Measurements from ENCODE around the gene TCL1B.

Gene TCL1B

DNA sequence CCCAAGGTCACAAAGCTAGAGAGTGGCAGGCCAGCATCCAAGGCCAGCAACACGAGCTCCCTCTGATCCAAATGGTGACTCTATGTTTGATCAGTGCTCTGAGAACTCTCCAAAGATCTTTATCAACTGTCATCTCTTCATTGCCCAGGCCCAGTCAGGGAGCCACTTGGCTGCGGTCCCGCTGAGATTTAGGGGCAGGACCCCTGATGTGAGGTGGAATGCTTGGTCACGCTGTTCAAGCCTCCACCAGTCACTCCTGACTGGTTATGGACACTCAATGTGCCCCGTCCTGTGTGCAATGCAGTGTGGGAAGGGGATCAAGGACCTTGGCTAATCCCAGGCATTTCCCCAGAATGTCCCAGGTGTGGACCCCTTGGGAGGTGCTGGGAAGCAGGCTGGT lies 19.8 kb upstream of the TCL1B start:
- DNase-seq (ENCODE audit: low read depth in 4 of 4, low spot score in 1 of 4): no peak

DNA sequence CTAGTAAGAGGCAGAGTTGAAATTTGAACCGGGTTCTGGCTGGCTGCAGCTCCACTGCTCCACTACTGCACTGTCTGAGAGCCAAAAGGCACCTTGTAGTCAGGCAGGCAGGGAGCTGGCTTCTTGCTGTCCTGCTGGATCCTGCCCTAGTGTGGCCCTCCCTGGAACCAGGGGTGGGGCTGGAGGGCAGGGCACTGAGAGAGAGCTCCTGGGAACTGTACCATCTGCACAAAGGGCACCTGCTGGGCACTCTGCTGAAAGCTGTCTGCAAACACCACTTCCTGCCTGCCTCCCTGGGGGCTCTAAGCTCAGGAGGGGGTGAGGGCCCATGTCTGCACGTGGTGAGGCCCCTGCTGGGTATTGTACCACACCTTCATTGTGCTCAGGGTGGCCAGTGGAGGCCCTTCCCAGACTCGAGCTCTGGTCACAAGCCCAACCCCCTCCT lies 19.0 kb upstream of the TCL1B start:
- no peak for DNase-seq (ENCODE audit: low read depth in 4 of 4, low spot score in 1 of 4)

DNA sequence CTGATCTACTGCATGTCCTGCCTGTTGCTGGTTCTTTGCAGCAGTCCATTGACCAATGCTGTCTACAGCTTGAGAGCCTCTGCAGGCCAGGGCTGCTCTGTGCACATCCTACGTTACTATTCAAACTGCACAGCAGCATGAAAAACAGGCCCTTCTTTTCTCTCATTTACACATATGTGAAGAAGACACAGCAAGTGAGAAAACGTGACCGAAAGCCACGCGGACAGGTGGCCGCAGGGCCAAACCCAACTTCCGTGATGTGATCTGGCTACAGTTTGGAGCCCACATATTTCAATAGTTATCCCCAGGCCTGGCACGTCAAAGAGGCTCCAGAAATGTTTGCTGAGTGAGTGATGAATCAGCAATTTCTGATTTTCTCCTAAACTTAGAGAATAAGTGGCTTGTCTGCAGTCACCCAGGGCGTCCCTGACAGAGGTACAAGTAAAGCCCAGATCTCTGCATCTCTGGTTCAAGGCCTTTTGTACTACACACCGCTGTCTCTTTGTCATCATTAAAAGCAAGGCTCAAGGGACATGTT lies 17.9 kb upstream of the TCL1B start:
- no peak for DNase-seq (ENCODE audit: low read depth in 4 of 4, low spot score in 1 of 4)

DNA sequence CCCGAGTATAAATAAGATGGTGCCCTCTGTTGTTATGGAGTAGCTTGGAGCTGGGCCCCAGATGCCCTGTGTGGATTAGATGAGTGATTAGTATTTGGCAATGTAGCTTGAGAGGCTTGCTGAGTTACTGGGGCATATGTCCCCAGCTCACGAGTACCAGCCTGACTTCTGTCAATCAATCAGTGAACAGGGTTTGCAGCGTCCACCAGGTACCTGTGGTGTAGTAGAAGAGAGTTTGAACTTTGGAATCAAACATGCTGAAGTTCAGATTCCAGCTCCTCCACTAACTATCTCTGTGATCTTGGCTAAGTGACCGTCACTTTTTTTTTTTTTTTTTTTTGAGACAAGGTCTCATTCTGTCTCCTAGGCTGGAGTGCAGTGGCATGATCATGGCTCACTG lies 11.6 kb upstream of the TCL1B start:
- no peak for DNase-seq (ENCODE audit: low read depth in 4 of 4, low spot score in 1 of 4)

DNA sequence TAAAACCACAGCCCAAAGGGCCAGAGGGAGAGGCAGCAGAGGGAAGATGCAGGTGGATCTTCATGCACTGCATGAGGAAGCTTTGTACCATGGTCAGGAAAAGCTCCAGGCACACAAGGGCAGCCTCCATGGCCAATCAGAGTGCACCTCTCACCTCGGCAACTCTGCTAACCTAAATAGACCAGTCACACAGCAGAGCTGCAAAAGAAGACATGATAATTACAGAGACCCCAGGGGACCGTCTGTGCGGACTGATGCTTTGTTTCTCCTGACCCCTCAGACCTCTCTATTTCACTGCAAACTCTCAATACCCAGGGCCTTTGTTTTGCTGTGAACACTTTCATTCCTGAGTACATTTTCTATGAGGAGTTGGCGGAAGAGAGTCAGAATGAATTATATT lies 10.7 kb upstream of the TCL1B start:
- no peak for DNase-seq (ENCODE audit: low read depth in 4 of 4, low spot score in 1 of 4)

DNA sequence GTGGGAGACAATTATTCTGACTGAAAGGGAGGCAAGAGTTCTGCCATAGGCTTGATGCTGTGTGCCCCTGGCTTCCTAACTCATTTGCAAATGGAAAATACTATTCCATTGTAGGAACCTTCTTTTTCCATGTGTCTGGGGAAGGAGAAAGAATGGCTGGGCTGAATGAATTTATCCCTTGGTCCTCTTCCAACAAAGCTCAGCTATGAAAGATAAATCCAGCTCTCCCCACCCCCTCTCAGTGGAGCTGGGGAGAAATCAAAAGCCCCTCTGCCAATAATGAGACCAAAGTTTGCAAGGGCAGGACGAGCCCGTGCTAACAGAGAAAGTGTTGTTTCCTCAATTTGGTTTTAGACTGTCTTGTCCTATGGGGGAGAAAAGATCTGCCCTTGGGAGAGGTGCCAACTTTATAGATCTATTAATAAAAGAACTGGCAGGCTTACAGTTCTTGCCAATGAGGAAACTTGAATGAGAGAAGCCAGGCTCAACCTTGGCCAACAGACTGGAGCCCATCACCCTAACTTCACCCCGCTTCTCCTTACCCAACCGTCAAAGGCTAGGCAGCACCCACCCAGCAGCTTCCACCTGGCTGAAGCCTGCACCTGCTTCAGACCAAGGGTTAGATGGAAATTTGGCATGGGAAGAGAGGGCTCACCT lies 8.9 kb upstream of the TCL1B start:
- no peak for DNase-seq (ENCODE audit: low read depth in 4 of 4, low spot score in 1 of 4)

DNA sequence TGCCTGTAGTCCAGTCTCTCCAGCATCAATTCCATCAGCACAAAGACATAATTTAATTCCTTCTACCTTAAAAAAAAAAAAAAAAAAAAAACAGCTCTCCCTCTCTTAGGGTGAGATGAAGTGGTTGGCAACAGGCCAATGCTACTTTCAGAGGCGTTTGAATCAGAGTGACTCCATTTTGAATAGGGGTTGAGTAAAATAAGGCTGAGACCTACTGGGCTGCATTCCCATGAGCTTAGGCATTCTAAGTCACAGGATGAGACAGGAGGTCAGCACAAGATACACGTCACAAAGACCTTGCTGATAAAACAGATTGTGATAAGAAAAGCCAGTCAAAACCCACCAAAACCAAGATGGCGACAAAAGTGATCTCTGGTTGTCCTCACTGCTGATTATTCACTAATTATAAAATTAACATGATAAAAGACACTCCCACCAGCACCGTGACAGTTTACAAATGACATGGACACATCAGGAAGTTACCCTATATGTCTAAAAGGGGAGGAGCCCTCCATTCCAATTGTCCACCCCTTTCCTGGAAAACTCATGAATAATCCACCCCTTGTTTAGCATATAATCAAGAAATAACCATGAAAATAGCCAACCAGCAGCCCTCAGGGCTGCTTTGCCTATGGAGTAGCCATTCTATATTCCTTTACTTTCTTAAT lies 6.9 kb upstream of the TCL1B start:
- no peak for DNase-seq (ENCODE audit: low read depth in 4 of 4, low spot score in 1 of 4)

DNA sequence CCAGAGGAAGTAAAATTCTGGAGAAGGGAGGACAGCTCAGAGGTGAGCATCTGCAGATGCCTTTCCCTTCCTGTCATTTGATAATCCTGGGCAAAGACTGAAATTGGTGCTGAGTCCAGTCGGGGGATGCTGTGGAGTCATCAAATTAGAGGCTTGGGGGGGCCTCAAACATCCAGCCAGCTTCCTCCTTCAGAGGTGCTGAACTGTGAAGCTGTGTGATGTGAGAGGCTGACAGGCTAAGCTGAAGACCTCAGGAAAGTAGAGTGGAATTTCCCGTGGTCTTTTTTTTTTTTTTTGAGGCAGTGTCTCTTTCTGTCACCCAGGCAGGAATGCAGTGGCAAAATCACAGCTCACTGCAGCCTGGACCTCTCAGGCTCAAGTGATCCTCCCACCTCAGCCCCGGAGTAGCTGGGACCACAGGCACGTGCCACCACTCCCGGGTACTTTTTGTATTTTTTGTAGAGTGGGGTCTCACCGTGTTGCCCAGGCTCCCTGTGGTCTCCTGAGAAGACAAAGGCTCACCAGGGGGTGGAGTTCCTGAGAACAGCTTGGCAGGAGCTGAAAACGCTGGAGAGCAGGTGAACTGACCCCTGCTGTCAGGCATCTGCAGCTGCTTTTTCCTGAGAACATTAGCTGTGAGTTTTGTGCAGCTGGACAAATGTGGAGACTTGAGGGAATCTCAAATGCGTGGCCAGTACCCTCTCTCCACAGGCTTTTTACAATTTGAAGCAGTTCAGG lies 6.1 kb upstream of the TCL1B start:
- no peak for DNase-seq (ENCODE audit: low read depth in 4 of 4, low spot score in 1 of 4)

DNA sequence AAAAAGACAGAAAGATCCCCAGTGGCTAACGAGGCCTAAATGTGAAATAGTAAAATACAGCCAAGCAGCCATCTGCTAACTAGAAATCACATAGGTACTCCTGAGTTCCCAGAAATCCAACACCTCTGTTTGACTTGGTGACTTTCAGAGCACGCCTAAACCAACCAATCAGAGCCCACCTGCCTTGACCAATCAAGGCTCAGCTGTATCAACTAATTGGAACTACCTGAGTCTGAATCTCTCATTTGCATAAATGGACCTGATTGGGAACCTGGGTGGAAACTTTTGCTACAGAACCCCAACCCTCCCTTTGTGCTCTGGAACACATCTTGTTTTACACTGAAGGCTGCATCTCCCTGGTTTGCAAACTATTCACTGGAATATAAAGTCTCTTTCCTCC lies 5.1 kb upstream of the TCL1B start:
- DNase-seq (ENCODE audit: low read depth in 4 of 4, low spot score in 1 of 4): no peak

DNA sequence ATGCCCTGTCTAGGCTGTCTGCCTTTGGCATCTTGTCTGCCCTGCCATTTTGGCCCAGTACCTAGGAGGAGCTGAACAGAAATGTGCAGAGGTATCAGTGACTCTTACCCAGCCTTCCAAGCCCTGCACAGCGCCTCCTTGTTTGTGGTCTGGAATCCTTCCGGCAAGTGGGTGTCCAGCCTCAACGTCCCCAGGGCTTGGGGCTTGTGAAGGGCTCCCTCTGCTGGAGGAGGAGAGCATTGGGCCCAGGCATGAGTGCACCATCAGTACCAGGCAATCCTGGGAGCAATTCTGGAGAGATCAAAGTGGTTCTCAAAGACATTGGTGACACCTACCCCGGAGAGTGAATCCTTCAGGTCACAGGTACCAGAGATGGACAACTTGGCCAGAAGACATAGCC lies 2.4 kb upstream of the TCL1B start:
- DNase-seq (ENCODE audit: low read depth in 4 of 4, low spot score in 1 of 4): no peak

DNA sequence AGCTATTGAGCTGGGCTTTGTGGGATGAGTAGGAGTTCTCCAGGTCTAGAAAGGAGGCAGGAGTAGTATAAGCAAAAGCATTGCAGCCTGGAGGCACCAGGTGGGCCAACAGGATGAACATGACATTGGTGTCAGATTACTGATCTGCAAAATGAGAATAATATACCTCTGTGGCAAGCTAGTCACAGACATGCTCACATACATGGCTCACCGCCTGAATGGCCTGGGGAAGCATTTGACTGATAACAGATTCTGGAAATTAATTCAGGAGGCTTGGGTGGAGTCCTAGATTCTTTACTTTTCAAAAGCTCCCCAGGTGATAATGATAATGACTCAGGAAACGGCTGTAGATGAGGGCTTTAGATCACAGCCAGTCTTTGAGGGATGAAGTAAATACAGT lies 709 bp downstream of the TCL1B start:
- DNase-seq (ENCODE audit: low read depth in 4 of 4, low spot score in 1 of 4): no peak

DNA sequence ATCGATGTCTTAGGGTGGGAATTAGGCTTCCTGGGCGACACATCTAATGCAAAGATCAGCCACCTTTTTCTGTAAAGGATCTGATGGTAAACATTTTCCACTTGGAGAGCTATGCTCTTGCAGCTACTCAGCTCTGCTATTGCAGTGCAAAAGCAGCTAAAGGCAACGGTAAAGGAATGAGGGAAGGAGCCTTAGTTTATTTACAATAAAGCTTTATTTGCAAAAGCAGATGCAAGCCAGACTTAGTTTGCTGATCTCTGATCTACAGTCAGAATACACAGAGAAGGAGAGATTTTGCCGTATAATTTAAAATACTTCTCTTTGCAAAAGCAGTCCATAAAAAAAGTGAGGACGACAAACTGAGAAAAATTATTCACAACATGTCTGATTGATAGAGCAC lies 3.2 kb downstream of the TCL1B start:
- DNase-seq (ENCODE audit: low read depth in 4 of 4, low spot score in 1 of 4): no peak

DNA sequence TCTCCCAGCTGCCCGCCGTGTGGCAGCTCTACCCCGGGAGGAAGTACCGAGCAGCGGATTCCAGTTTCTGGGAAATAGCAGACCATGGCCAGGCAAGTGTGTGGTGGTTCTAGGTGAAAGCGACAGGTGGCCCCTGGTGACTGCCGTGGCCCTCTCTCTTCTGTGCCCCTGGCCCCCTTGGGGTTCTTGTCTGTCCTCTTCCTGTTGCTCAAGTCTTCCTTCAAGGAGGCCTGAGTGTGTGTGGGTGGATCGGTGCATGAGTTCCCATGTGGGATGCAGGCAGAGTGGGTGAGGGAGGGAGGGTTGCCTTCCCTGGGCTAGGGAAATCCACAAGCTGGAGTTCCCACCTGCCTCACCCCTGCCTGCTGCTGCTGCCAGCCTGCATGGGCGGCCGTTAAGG lies 4.6 kb downstream of the TCL1B start:
- no peak for DNase-seq (ENCODE audit: low read depth in 4 of 4, low spot score in 1 of 4)

DNA sequence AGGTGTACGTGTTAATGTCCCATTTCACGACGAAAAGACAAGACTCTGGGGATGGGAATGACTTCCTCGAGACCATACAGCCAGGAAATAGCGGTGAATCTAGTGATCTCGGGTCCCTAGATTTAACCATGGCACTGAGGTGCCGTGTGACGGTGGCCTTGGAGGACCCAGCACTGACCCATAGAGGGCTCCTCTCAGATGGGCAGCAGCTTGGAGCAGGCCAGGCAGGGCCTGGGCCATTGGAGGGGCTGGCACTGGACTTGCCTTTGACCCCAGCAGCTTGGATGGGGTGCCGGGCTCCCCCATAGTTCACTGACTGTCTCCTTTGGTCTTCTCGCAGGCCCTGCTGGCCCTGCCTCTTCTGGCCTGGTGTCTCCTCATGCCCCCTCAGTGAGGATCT lies 5.4 kb downstream of the TCL1B start:
- no peak for DNase-seq (ENCODE audit: low read depth in 4 of 4, low spot score in 1 of 4)

DNA sequence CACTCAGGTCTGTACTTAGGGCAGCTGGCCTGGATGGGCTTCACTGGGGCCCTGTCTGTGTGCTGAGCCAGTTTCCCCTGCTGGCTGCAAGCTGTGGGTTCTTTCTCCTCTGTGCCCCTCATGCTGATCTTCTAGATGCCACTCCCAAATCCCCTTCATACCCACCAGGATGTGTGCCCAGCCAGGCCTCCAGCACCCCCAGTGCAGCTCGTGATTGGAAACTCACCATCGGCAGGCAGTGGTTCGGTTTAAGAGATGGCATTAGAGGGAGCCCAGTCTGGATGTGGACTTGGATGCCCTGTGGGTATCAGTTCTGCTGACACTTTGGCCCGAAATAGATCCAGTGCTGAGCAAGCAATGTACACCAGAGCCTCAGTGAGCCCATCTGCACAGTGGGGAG lies 5.9 kb downstream of the TCL1B start:
- no peak for DNase-seq (ENCODE audit: low read depth in 4 of 4, low spot score in 1 of 4)

DNA sequence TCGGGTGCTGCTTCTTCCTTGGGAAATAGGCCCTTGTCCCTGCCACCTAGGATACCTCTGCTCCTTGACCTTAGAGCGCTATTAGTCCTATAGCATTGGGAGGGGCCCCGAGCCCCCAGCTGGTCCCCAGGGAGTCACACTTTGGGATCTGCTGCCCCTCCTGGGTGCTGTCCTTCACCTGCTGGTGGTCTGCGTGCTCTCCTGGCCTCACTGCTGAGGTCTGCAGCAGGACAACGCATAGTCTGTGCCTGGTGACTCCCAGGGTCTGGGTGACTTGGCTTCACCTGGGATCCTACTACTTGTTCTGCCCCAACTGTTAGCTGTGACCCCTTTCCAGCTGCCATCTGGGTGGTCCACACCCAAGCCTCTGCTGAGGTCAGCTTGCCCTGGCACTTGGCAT lies 8.8 kb downstream of the TCL1B start:
- no peak for DNase-seq (ENCODE audit: low read depth in 4 of 4, low spot score in 1 of 4)

DNA sequence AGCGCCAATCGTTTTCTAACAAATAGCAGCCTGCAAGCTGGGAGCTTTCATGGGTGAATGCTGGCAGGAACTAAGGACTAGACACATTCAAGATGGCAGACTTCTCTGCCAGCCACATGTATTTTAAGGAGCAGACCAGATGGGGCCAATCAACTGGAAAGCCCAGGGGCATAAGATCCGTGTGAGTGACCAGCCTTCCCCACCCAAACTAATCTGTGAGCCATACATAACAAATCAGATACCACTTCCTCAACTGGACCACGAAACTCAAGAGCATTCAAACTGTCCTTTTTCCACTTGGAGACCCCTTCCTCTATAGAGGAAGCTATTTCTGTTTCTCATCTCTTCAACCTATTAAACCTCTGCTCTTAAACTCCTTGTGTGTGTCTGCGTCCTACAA lies 9.7 kb downstream of the TCL1B start:
- DNase-seq (ENCODE audit: low read depth in 4 of 4, low spot score in 1 of 4): no peak

DNA sequence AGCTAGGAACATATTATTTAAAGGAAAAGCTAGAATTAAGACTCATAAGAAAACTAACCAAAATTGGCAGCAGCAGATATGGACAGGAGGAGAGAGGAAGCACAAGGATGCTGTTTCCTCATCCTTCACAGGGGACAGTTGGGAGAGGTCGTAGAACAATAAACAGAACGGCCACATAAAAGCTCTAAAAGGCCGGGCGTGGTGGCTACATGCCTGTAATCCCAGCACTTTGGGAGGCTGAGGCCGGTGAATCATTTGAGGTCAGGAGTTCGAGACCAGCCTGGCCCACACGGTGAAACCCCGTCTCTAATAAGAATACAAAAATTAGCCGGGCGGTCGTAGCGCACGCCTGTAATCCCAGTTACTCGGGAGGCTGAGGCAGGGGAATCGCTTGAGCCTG lies 10.5 kb downstream of the TCL1B start:
- DNase-seq (ENCODE audit: low read depth in 4 of 4, low spot score in 1 of 4): no peak

DNA sequence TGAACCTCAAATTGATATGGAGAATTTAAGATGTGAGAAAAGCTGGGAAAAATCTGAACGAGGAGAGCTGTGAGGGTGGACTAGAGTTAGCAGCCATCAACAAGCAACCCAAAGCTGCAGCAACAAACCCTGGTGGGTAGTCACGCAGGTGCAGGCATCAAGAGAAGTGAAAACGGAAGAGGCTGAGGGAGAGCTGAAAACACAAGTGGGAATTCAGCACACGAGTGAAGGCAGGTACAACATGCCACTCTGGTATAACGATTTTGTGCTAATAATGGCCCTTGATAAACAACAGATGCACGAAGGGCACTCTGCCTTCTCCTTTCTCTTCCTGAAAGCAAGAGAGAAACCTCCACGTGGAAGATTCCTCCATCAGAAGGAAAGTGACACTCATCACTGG lies 11.5 kb downstream of the TCL1B start:
- DNase-seq (ENCODE audit: low read depth in 4 of 4, low spot score in 1 of 4): no peak

DNA sequence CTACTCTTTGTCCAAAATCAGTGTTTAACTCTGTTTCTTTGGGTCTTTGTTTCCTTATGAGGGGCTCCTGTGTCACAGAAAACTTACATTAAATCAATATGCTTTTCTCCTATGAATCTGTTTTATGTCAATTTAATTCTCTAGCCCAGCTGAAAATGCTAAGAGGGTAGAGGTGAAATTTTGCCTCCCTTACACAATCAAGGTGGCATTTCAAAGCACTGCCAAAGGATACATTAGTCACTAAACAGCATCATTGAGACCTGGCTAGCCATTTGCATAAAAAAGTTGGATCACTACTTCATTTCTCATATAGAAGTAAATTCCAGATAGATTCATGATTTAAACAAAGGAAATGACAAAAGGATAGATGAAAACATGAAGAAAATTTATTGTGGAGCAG lies 12.1 kb downstream of the TCL1B start:
- no peak for DNase-seq (ENCODE audit: low read depth in 4 of 4, low spot score in 1 of 4)

DNA sequence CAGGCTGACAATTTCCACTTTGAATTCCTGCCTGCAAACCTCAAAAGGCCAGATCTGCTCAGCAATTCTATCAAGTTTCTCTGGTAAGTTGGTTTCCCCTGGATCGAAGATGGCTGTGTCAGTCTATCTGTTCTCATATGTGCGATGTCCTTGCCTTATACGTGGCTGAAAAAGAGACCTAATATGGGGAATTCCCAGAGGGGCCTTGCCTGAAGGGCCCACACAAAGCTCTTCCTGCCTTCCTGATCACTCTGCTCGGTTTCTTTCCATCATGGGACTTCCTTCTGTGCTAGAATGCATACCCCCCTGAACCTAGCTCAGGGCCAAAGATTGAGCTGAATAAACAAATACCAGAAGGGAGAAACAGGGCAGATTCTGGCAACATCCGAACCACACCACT lies 13.2 kb downstream of the TCL1B start:
- no peak for DNase-seq (ENCODE audit: low read depth in 4 of 4, low spot score in 1 of 4)

DNA sequence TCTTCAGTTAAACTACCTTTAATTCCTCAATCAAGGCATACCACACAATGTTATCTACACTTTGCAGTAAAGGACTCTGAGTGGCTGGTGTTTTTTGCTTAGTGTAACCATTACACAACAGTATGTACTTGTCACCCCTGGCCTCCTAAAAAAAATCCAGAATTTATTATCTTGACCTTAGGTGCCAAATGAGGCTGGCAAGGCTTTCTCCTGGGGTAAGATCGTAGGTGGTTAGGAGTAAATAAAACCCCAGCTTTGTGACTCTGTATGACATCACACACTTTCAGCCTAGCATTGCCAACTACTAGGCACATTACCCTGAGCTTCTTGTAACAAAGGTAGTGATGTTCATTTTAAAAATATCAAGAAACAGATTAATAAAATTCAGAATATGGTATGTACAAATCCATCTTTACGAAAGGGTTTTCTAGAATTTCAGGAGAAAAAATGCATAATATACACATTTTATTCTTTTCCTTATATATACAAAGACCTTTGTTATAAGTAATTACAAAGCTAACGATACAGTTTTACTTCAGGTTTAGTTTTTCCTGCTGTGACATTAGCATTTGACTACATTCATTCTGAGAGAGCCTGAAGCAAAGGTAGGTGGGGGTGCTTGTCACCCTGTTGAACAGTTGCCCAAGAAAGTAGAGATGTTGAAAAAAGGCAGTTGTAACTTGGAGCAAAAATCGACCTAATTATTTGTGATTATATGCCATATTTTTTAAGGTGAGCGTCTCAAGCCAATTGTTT lies 14.2 kb downstream of the TCL1B start:
- DNase-seq (ENCODE audit: low read depth in 4 of 4, low spot score in 1 of 4): no peak

Data from stimulated activated CD4-positive, alpha-beta T cell treated with anti-CD3 and anti-CD28 coated beads, Interleukin-1b, Interleukin-23, amount 100 ng/mL, for 24 hours (primary cell).